Endothelial cell of umbilical vein (primary cell): ENCODE data around the gene MYRIP. TPM values are rescaled to one million over a fixed set of nuclear protein-coding genes. Genes with fewer than 3 reads are reported as not detected.

ENCODE experiments used
- BruUV-seq: library from RNA; stranded (reverse); fragments of 400-500 nt; replicated peaks from 2 replicates; lab custom pipeline; 2021; lab: Mats Ljungman, UMichigan
- CTCF ChIA-PET: fragments of 300-600, 350-600 bp; sonication (Branson Sonifier 250); formaldehyde crosslinking; loops from one replicate; lab custom pipeline; 2021; ENCODE audit warnings: antibody characterized with exemption, inconsistent platforms; lab: Charles Lee
- POLR2A ChIA-PET: fragments of 300-600, 350-600 bp; sonication (Branson Sonifier 250); formaldehyde crosslinking; loops from one replicate; lab custom pipeline; 2021; ENCODE audit warnings: antibody characterized with exemption, inconsistent platforms; lab: Charles Lee
- DNase-seq: peaks from one replicate; pipeline ENCODE4 v3.0.0-alpha.2; 2011; ENCODE audit warnings: low read depth, low spot score
- FAIRE-seq: peaks from 2 replicates; lab custom pipeline; 2011; peaks lifted over from hg19 to GRCh38; lab: Jason Lieb, UNC
- H2AFZ ChIP-seq: 2 replicates; pipeline ENCODE4 v1.6.0; 2012; ENCODE audit warnings: low read depth, low read length, control low read depth, inconsistent platforms
- H3K27ac ChIP-seq: 2 replicates; pipeline ENCODE4 v1.5.1; 2011; ENCODE audit warnings: low read depth, mild to moderate bottlenecking, control low read depth, low read length, moderate library complexity; ENCODE audit not compliant: insufficient read depth
- H3K27me3 ChIP-seq, 2 experiments: 2 replicates each; pipeline versions ENCODE4 v1.6.0 to v1.6.1; 2011; ENCODE audit warnings: low read length in 2 of 2, mixed read lengths in 1 of 2; ENCODE audit not compliant: control insufficient read depth in 2 of 2, insufficient read depth in 2 of 2
- H3K36me3 ChIP-seq, 2 experiments: 2 replicates in 1 of 2; 3 replicates in 1 of 2; pipeline ENCODE4 v1.5.1; 2011; ENCODE audit warnings: low read length in 2 of 2, mild to moderate bottlenecking in 1 of 2, moderate library complexity in 1 of 2; ENCODE audit not compliant: control insufficient read depth in 2 of 2, insufficient read depth in 2 of 2; ENCODE audit errors: extremely low read depth in 1 of 2
- H3K4me1 ChIP-seq: 3 replicates; pipeline ENCODE4 v1.5.1; 2011; ENCODE audit warnings: mild to moderate bottlenecking, low read length; ENCODE audit not compliant: control insufficient read depth, insufficient read depth; ENCODE audit errors: extremely low read depth
- H3K4me2 ChIP-seq: 2 replicates; pipeline ENCODE4 v1.6.1; 2011; ENCODE audit warnings: low read length, control low read depth, mixed read lengths; ENCODE audit not compliant: insufficient read depth
- H3K4me3 ChIP-seq, 3 experiments: fragments of 200-600 bp in 1 of 3; sonication (generic), shearing (Covaris generic) in 1 of 3; replicated peaks in 1 of 3; 2 replicates each; pipeline ENCODE4 v1.5.1; 2011 to 2016; ENCODE audit warnings: control low read depth in 3 of 3, low read length in 3 of 3, mild to moderate bottlenecking in 2 of 3, inconsistent platforms in 1 of 3, low read depth in 1 of 3, moderate library complexity in 1 of 3; ENCODE audit not compliant: insufficient read depth in 1 of 3
- H3K79me2 ChIP-seq: 2 replicates; pipeline ENCODE4 v1.6.0; 2012; ENCODE audit warnings: low read length, inconsistent platforms; ENCODE audit not compliant: control insufficient read depth, insufficient read depth
- H3K9ac ChIP-seq: replicated peaks from 2 replicates; pipeline ENCODE3; 2011; ENCODE audit warnings: low read length, control low read depth; ENCODE audit not compliant: insufficient read depth; ENCODE audit errors: extremely low read depth
- H3K9me1 ChIP-seq: replicated peaks from 3 replicates; pipeline ENCODE4 v1.6.0; 2011; ENCODE audit warnings: mild to moderate bottlenecking, low read length; ENCODE audit not compliant: control insufficient read depth, insufficient read depth; ENCODE audit errors: extremely low read depth
- H3K9me3 ChIP-seq: replicated peaks from 2 replicates; pipeline ENCODE4 v1.5.1; 2012; ENCODE audit warnings: low read length, inconsistent platforms; ENCODE audit not compliant: control insufficient read depth, insufficient read depth
- H4K20me1 ChIP-seq: replicated peaks from 2 replicates; pipeline ENCODE3; 2011; ENCODE audit warnings: mild to moderate bottlenecking, low read length; ENCODE audit not compliant: control insufficient read depth, insufficient read depth; ENCODE audit errors: extremely low read depth
- CTCF ChIP-seq, 2 donors: IDR thresholded peaks; 1 replicate in 1 of 2; 2 replicates in 1 of 2; pipeline ENCODE4 v1.5.1; 2011; ENCODE audit warnings: low read length in 2 of 2, mild to moderate bottlenecking in 2 of 2, moderate library complexity in 2 of 2, control low read depth in 1 of 2, inconsistent platforms in 1 of 2, low read depth in 1 of 2; ENCODE audit not compliant: insufficient read depth in 1 of 2; ENCODE audit errors: extremely low read depth in 1 of 2
- EZH2 ChIP-seq: IDR thresholded peaks from 2 replicates; pipeline ENCODE4 v1.6.1; 2012; ENCODE audit warnings: borderline replicate concordance, low read depth, mild to moderate bottlenecking, moderate library complexity, low read length, inconsistent platforms; ENCODE audit not compliant: severe bottlenecking
- FOS ChIP-seq: IDR thresholded peaks from 2 replicates; pipeline ENCODE4 v1.6.1; 2011; ENCODE audit warnings: mild to moderate bottlenecking, low read length, moderate library complexity, borderline replicate concordance; ENCODE audit not compliant: insufficient read depth
- GATA2 ChIP-seq: IDR thresholded peaks from 2 replicates; pipeline ENCODE4 v1.7.0; 2011; ENCODE audit warnings: low read depth, mild to moderate bottlenecking, moderate library complexity, mixed read lengths, low read length; ENCODE audit not compliant: insufficient read length, insufficient read depth
- JUN ChIP-seq: IDR thresholded peaks from 2 replicates; pipeline ENCODE4 v1.6.1; 2011; ENCODE audit warnings: borderline replicate concordance, low read depth; ENCODE audit not compliant: insufficient read length, insufficient read depth
- MYC ChIP-seq: IDR thresholded peaks from one replicate; pipeline ENCODE4 v1.6.1; 2011; ENCODE audit warnings: mild to moderate bottlenecking, low read depth, low read length
- POLR2A ChIP-seq: IDR thresholded peaks from 2 replicates; pipeline ENCODE4 v1.6.1; 2012; ENCODE audit warnings: low read depth, mild to moderate bottlenecking, control low read depth, low read length
- POLR2AphosphoS5 ChIP-seq: IDR thresholded peaks from 2 replicates; pipeline ENCODE4 v1.6.1; 2012; ENCODE audit warnings: low read depth, mild to moderate bottlenecking, control low read depth, low read length, moderate library complexity; ENCODE audit not compliant: insufficient read depth
- dilution Hi-C: fragments of 300-500 bp; cut with MboI; formaldehyde crosslinking; loops from one replicate; pipeline ENCODE4 v1.15.0; 2019; ENCODE audit warnings: low sequenced_read_pairs; ENCODE audit not compliant: extremely low pct_ligation_motif_present
- intact Hi-C: fragments of 100-400 bp; cut with micrococcal nuclease; formaldehyde crosslinking; loops from one replicate; pipeline ENCODE4 v1.10.0; 2022
- polyA plus RNA-seq, 4 experiments: library from polyadenylated mRNA; depleted of rRNA in 3 of 4; stranded (reverse) in 3 of 4; unstranded in 1 of 4; fragments of >200 nt; gene quantifications; 2 replicates each; pipeline versions ENCODE4 v1.2.1 to v1.2.3, GENCODE V29; 2011 to 2012; ENCODE audit warnings: missing spikeins in 1 of 4
- total RNA-seq: library from RNA; stranded (reverse); gene quantifications from 2 replicates; pipeline ENCODE4 v1.2.3, GENCODE V29; 2021
- TF ChIP-seq, protein P1 (sequence below): IDR thresholded peaks from 2 replicates; pipeline ENCODE4 v1.6.1; 2011; ENCODE audit not compliant: insufficient read depth, insufficient read length

Gene MYRIP
- total and polyA plus RNA-seq, 2 donors (not counting 3 experiments of a cell fraction or from before 2014, with no cell fraction given), result 6.7 to 11.9 TPM

GRCh38 chr3:40086890-40087883, 277.8 kb downstream of the MYRIP start:
- Histone ChIP-seq H3K27me3 (no peaks in the 10 kb centered on the region), H3K79me2 (no peaks in the 10 kb centered on the region), H2AFZ (no peak overlapping the region), H3K27ac (no peak overlapping the region), H3K4me1 (no peaks in the 10 kb centered on the region), H3K4me3 (no peak overlapping the region), H4K20me1 (no peaks in the 10 kb centered on the region), H3K9me1 (no peaks in the 10 kb centered on the region), H3K36me3 (no peaks in the 10 kb centered on the region), H3K4me2 (no peak overlapping the region), H3K9ac (no peak overlapping the region), H3K9me3 (no peaks in the 10 kb centered on the region)
- intact Hi-C loops (no loop called here), dilution Hi-C loops (no loop called here)
- no peak for FAIRE-seq
- TF ChIP-seq POLR2AphosphoS5, result no peak
- TF ChIP-seq MYC, result no peak
- no peak for TF ChIP-seq JUN
- TF ChIP-seq FOS, result no peak
- TF ChIP-seq, protein P1, sequence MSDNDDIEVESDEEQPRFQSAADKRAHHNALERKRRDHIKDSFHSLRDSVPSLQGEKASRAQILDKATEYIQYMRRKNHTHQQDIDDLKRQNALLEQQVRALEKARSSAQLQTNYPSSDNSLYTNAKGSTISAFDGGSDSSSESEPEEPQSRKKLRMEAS, result no peak
- TF ChIP-seq POLR2A, result no peak
- TF ChIP-seq CTCF (IDR thresholded peaks at IDR 0.05; ENCODE audit: extremely low read depth in 1 of 2, insufficient read depth in 1 of 2, low read depth in 1 of 2, low read length in 2 of 2), result no peak
- no peak for TF ChIP-seq GATA2
- TF ChIP-seq EZH2, result no peak
- ChIA-PET POLR2A (no interaction called here), CTCF (no interaction called here)
- BruUV-seq, result no TSS peak
- no peak for DNase-seq
